Measurements from ENCODE around the gene OR52B6. TPM values are rescaled to one million over a fixed set of nuclear protein-coding genes. Genes with fewer than 3 reads are reported as not detected.
A peak's percentile ranks its signal among the peaks of the same experiment; 100 is the strongest.
"Not testable (repeated sequence)": the region's sequence is repeated elsewhere in the genome, so short reads cannot be mapped to it uniquely, and the experiment has no call there.

The OR52B6 gene
- total RNA-seq, 1 donor, result not detected

GRCh38 chr11:5592615-5593014, 11.9 kb downstream of the OR52B6 start:
- H3K4me3 ChIP-seq (ENCODE audit: low read depth, low read length), result no peak overlapping the region
- TF ChIP-seq, protein P1, sequence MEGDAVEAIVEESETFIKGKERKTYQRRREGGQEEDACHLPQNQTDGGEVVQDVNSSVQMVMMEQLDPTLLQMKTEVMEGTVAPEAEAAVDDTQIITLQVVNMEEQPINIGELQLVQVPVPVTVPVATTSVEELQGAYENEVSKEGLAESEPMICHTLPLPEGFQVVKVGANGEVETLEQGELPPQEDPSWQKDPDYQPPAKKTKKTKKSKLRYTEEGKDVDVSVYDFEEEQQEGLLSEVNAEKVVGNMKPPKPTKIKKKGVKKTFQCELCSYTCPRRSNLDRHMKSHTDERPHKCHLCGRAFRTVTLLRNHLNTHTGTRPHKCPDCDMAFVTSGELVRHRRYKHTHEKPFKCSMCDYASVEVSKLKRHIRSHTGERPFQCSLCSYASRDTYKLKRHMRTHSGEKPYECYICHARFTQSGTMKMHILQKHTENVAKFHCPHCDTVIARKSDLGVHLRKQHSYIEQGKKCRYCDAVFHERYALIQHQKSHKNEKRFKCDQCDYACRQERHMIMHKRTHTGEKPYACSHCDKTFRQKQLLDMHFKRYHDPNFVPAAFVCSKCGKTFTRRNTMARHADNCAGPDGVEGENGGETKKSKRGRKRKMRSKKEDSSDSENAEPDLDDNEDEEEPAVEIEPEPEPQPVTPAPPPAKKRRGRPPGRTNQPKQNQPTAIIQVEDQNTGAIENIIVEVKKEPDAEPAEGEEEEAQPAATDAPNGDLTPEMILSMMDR (IDR thresholded peaks at IDR 0.05; ENCODE audit: insufficient read depth, low read length), result no peak
- no peak for DNase-seq (ENCODE audit: low read depth)

DNA sequence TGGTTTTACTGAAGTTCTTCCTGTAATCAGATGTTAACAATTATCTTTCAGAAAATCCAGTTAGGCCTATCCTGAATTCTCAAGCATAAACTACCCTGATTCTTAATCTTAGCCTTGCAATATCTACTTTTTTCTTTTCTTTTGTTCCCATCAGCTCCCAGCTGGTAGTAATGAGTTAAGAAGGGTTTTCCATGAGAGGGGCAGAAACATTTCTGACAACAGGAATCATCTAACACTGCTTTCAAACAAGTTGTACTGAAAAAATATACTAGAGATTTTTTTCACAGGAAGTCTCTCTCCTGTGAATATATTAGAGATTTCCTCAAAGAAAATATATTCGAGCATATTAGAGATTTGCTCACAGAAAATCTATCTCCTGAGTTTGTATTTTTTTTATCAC, 12.5 kb downstream of the OR52B6 start:
- no peak overlapping the region for H3K4me3 ChIP-seq (ENCODE audit: low read depth, low read length)
- DNase-seq (ENCODE audit: low read depth), result no peak

GRCh38 chr11:5596607-5597201, 16.0 kb downstream of the OR52B6 start, which contains the start of gene TRIM6:
TSS of gene TRIM6 (plus strand) at chr11:5596637. CDS start at chr11:5596898, 261 bp downstream.
- TF ChIP-seq, protein P1 (IDR thresholded peaks at IDR 0.05; ENCODE audit: insufficient read depth, low read length), result no peak
- DNase-seq (ENCODE audit: low read depth), result peak; percentile 38
- peak within 1 kb of the TSS; percentile 68 for H3K4me3 ChIP-seq (ENCODE audit: low read depth, low read length)

More for the DNA sequence above, 12.5 kb downstream of the OR52B6 start:
- TF ChIP-seq, protein P1 (IDR thresholded peaks at IDR 0.05; ENCODE audit: insufficient read depth, low read length), result no peak

DNA sequence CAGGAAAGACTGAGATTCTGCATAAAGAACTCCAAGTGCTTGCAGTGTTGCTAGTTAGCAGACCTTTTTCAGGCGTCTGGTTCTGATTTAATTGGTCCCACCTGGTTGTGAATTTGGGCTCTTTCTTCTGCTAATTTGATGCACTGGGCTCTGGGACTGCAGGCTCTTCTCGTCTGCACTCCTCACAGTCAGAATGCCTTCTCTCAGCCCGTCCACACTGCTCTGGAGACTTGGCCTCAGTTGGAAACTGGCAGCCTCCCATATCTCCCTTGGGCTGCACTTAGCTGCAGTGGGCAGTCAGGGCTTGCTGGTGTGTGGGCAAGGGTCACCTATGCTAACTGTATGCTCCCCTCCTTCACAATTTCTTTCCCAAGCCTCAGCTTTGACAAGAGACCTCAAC, 17.3 kb downstream of the OR52B6 start:
- no peak for DNase-seq (ENCODE audit: low read depth)
- TF ChIP-seq, protein P1 (IDR thresholded peaks at IDR 0.05; ENCODE audit: insufficient read depth, low read length), result no peak
- H3K4me3 ChIP-seq (ENCODE audit: low read depth, low read length), result peak overlapping the region; percentile 26

DNA sequence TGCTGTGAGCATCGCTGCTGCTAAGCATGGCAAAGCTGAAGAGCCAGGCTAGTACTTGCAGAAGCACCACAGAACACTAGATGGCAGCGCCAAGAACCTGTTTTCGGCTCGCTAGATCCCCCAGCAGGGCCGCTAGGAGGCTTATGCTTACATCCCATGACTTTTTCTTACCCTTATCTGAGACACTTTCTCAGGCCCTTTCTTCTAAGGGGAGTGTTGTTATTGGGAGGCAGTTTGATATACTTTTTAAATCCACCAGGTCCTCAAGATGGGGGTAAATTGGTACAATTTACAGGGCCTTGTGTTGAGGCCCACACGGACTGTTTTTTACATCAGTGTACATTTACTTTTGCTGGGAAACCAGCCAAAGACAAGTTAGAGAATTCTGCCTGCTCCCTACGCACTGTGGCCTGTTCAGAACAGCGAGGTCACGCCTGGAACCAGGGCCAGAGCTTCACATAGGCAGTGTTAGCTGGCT, 19.7 kb downstream of the OR52B6 start:
- DNase-seq (ENCODE audit: low read depth), result peak; percentile 94
- TF ChIP-seq, protein P1 (IDR thresholded peaks at IDR 0.05; ENCODE audit: insufficient read depth, low read length), result peak; percentile 98
- H3K4me3 ChIP-seq (ENCODE audit: low read depth, low read length), result no peak overlapping the region

- H3K4me3 ChIP-seq (ENCODE audit: low read depth, low read length); DNase-seq (ENCODE audit: low read depth): not testable (repeated sequence)
Observed at GRCh38 chr11:5602791-5603190, 22.1 kb downstream of the OR52B6 start.

- no peak for DNase-seq (ENCODE audit: low read depth)
- H3K4me3 ChIP-seq (ENCODE audit: low read depth, low read length), result no peak overlapping the region
- TF ChIP-seq, protein P1 (IDR thresholded peaks at IDR 0.05; ENCODE audit: insufficient read depth, low read length), result no peak
Observed at GRCh38 chr11:5603326-5603725, 22.6 kb downstream of the OR52B6 start.
